ENCODE data around the gene ACOXL.
A peak's percentile ranks its signal among the peaks of the same experiment; 100 is the strongest.

Gene ACOXL

GRCh38 chr2:111121828-111122630 is 389.7 kb downstream of the ACOXL start:
- peak; percentile 89 for DNase-seq (ENCODE audit: low spot score)
- TF ChIP-seq CTCF (IDR thresholded peaks at IDR 0.05; ENCODE audit: extremely low read depth, missing control alignments), result no peak

GRCh38 chr2:111122631-111123421 is 390.5 kb downstream of the ACOXL start:
- no peak for TF ChIP-seq CTCF (IDR thresholded peaks at IDR 0.05; ENCODE audit: extremely low read depth, missing control alignments)
- peak; percentile 24 for DNase-seq (ENCODE audit: low spot score)

- no peak for TF ChIP-seq CTCF (IDR thresholded peaks at IDR 0.05; ENCODE audit: extremely low read depth, missing control alignments)
- DNase-seq (ENCODE audit: low spot score), result no peak
Measured at GRCh38 chr2:111123751-111124150, 391.4 kb downstream of the ACOXL start.

GRCh38 chr2:111126581-111126980 is 394.2 kb downstream of the ACOXL start:
- DNase-seq (ENCODE audit: low spot score), result no peak
- TF ChIP-seq CTCF (IDR thresholded peaks at IDR 0.05; ENCODE audit: extremely low read depth, missing control alignments), result no peak

- no peak for DNase-seq (ENCODE audit: low spot score)
- no peak for TF ChIP-seq CTCF (IDR thresholded peaks at IDR 0.05; ENCODE audit: extremely low read depth, missing control alignments)
Measured at GRCh38 chr2:111127351-111127750, 395.0 kb downstream of the ACOXL start.

GRCh38 chr2:111128096-111128495 is 395.7 kb downstream of the ACOXL start:
- no peak for TF ChIP-seq CTCF (IDR thresholded peaks at IDR 0.05; ENCODE audit: extremely low read depth, missing control alignments)
- DNase-seq (ENCODE audit: low spot score), result no peak

- TF ChIP-seq CTCF (IDR thresholded peaks at IDR 0.05; ENCODE audit: extremely low read depth, missing control alignments), result no peak
- no peak for DNase-seq (ENCODE audit: low spot score)
Measured at GRCh38 chr2:111133603-111134002, 401.2 kb downstream of the ACOXL start.
